Adrenal gland (tissue), 5 donors: ENCODE data around the gene TTLL12.

ENCODE experiments used
- POLR2A ChIP-seq, 2 donors: fragments of 450-650 bp; IDR thresholded peaks; one replicate each; pipeline ENCODE4 v1.6.1; 2017; ENCODE audit warnings: antibody characterized with exemption in 2 of 2, mild to moderate bottlenecking in 2 of 2, moderate library complexity in 1 of 2
- TF ChIP-seq, protein P1 (sequence below), 6 experiments: fragments of 450-650 bp in 4 of 6; fragments of 200-600 bp in 2 of 6; sonication (generic) in 1 of 6; IDR thresholded peaks; 1 replicate in 5 of 6; 2 replicates in 1 of 6; pipeline versions ENCODE4 v1.5.1 to v1.8.0; 2016 to 2021; ENCODE audit warnings: antibody characterized with exemption in 6 of 6, mild to moderate bottlenecking in 2 of 6, moderate library complexity in 1 of 6
- donor health status: DM: no; HTN: no; CAD: no.

GRCh38 chr22:43199541-43199940 is 12.6 kb upstream of the TTLL12 start:
- no peak for TF ChIP-seq POLR2A (IDR thresholded peaks at IDR 0.05)
- TF ChIP-seq, protein P1, sequence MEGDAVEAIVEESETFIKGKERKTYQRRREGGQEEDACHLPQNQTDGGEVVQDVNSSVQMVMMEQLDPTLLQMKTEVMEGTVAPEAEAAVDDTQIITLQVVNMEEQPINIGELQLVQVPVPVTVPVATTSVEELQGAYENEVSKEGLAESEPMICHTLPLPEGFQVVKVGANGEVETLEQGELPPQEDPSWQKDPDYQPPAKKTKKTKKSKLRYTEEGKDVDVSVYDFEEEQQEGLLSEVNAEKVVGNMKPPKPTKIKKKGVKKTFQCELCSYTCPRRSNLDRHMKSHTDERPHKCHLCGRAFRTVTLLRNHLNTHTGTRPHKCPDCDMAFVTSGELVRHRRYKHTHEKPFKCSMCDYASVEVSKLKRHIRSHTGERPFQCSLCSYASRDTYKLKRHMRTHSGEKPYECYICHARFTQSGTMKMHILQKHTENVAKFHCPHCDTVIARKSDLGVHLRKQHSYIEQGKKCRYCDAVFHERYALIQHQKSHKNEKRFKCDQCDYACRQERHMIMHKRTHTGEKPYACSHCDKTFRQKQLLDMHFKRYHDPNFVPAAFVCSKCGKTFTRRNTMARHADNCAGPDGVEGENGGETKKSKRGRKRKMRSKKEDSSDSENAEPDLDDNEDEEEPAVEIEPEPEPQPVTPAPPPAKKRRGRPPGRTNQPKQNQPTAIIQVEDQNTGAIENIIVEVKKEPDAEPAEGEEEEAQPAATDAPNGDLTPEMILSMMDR (IDR thresholded peaks at IDR 0.05) = no peak
